Esophagus squamous epithelium (tissue), 5 donors: Measurements from ENCODE around the gene RAB22A. TPM values are rescaled to one million over a fixed set of nuclear protein-coding genes. Genes with fewer than 3 reads are reported as not detected.

Experiments
- DNase-seq: peaks from one replicate; lab custom pipeline; 2025; lab: John Stamatoyannopoulos, UW
- H3K27ac ChIP-seq, 4 donors: fragments of 200-600 bp; sonication (generic); one replicate each; pipeline ENCODE4 v1.5.1; 2016 to 2019; ENCODE audit warnings: mild to moderate bottlenecking in 1 of 4
- H3K27me3 ChIP-seq, 4 donors: fragments of 200-600 bp; sonication (generic); 1 replicate in 3 of 4; 2 replicates in 1 of 4; pipeline versions ENCODE4 v1.5.1 to v1.6.0; 2017 to 2021; ENCODE audit warnings: antibody characterized with exemption in 1 of 4
- H3K36me3 ChIP-seq, 3 donors: fragments of 200-600 bp; sonication (generic); one replicate each; pipeline ENCODE4 v1.5.1; 2016 to 2019
- H3K4me1 ChIP-seq, 3 donors: fragments of 200-600 bp; sonication (generic); one replicate each; pipeline ENCODE4 v1.5.1; 2017 to 2019
- H3K4me3 ChIP-seq, 4 donors: fragments of 200-600 bp; sonication (generic); 1 replicate in 3 of 4; 2 replicates in 1 of 4; pipeline ENCODE4 v1.5.1; 2016 to 2019; ENCODE audit warnings: mild to moderate bottlenecking in 2 of 4, moderate library complexity in 1 of 4
- H3K9me3 ChIP-seq, 3 donors: fragments of 200-600 bp; sonication (generic); one replicate each; pipeline ENCODE4 v1.5.1; 2016 to 2019
- CTCF ChIP-seq, 6 experiments: fragments of 450-650 bp in 4 of 6; fragments of 200-600 bp in 2 of 6; sonication (generic) in 2 of 6; IDR thresholded peaks; one replicate each; pipeline ENCODE4 v1.5.1; 2016 to 2019; ENCODE audit warnings: antibody characterized with exemption in 6 of 6, mild to moderate bottlenecking in 4 of 6, moderate library complexity in 4 of 6
- POLR2A ChIP-seq, 4 donors: fragments of 450-650 bp; IDR thresholded peaks; one replicate each; pipeline ENCODE4 v1.6.1; 2017; ENCODE audit warnings: antibody characterized with exemption in 4 of 4, mild to moderate bottlenecking in 4 of 4, moderate library complexity in 3 of 4
- WGBS, 2 donors: methylation state at CpG; one replicate each; pipeline ENCODE4 v1.1.5; 2018; 5-methylcytosine and 5-hydroxymethylcytosine counted together
- intact Hi-C: fragments of 100-400 bp; cut with DNase I; formaldehyde crosslinking; loops from one replicate; pipeline ENCODE4 v1.15.0; 2022
- total RNA-seq, 4 donors: library from RNA; depleted of rRNA; stranded (reverse); fragments of >200 nt; gene quantifications; one replicate each; pipeline ENCODE4 v1.1.0, GENCODE V29; 2016
- donor health status: DM: yes; HTN: yes; CAD: no.

RAB22A gene
- total RNA-seq, 4 donors from 2014 or later = 18.4 to 33.2 (median 21.4) TPM

DNA sequence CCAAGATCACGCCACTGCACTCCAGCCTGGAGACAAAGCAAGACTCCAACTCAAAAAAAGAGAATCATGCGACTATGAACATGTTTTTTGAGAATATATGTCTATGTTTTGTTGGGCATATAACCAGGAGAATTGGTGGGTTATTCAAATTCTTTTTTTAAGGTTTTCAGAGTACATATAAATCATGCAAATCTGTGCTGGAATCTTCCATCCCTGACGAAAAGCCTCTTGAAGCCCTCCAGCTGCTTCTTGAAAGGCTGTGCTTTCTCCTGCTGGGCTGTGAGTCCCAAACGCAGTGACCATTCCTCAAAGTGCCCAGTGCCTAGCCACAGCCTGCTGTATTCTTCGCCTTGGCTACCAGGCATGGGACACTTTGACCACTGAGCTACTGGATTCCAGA lies 9.2 kb upstream of the RAB22A start:
- Histone ChIP-seq H3K4me1 (no peaks in the 10 kb centered on the region), H3K4me3 (no peak overlapping the region), H3K36me3 (peaks cover 0 to 3% (median 0%) of the 10 kb centered on the region in 3 donors), H3K9me3 (no peaks in the 10 kb centered on the region), H3K27ac (no peak overlapping the region), H3K27me3 (no peaks in the 10 kb centered on the region)
- DNase-seq = no peak
- no peak for TF ChIP-seq POLR2A (IDR thresholded peaks at IDR 0.05)
- TF ChIP-seq CTCF (IDR thresholded peaks at IDR 0.05) = no peak
- intact Hi-C loops = no loop called here
- WGBS, 2 donors = 71 to 80% methylated on average over 5 of the region's 5 CpGs

DNA sequence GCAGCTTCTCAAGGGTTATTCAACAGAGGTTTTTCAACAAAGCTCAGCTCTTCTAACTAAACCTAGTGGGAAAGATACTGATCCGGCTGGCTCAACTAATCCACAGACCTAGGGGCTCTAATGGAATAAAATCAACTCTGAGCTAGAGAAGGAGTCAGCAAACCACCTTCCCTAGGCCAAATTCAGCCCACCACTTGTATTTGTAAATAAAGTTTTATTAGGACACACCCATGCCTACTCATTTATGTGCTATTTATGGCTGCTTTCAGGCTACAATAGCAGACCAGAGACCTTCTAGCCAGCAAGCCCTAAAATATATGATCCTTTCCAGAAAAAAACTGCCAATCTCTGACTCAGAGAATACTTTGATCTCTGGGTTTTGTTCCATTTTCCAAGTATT lies 6.0 kb upstream of the RAB22A start:
- no peak for TF ChIP-seq POLR2A (IDR thresholded peaks at IDR 0.05)
- WGBS, 2 donors = 100% methylated on average over 1 of the region's 1 CpG
- Histone ChIP-seq H3K9me3 (no peaks in the 10 kb centered on the region), H3K27me3 (no peaks in the 10 kb centered on the region), H3K4me1 (peaks cover 4 to 23% (median 12%) of the 10 kb centered on the region in 3 donors), H3K27ac (no peak overlapping the region), H3K36me3 (peaks cover 0 to 3% (median 0%) of the 10 kb centered on the region in 3 donors), H3K4me3 (no peak overlapping the region)
- intact Hi-C loops = no loop called here
- DNase-seq = no peak

- TF ChIP-seq POLR2A (IDR thresholded peaks at IDR 0.05) = no peak
- no peak for TF ChIP-seq CTCF (IDR thresholded peaks at IDR 0.05)
Observed at GRCh38 chr20:58305061-58305460, 4.5 kb upstream of the RAB22A start.

GRCh38 chr20:58306421-58307261 lies 2.9 kb upstream of the RAB22A start:
- intact Hi-C loops = no loop called here

More at GRCh38 chr20:58305061-58305460, 4.5 kb upstream of the RAB22A start:
- Histone ChIP-seq H3K27ac (no peak overlapping the region), H3K4me1 (peaks cover 6 to 29% (median 15%) of the 10 kb centered on the region in 3 donors), H3K9me3 (no peaks in the 10 kb centered on the region), H3K36me3 (peaks cover 0 to 3% (median 0%) of the 10 kb centered on the region in 3 donors), H3K4me3 (no peak overlapping the region), H3K27me3 (no peaks in the 10 kb centered on the region)
- 93 to 100% methylated on average over 1 of the region's 1 CpG for WGBS, 2 donors
- intact Hi-C loops = no loop called here
- no peak for DNase-seq

DNA sequence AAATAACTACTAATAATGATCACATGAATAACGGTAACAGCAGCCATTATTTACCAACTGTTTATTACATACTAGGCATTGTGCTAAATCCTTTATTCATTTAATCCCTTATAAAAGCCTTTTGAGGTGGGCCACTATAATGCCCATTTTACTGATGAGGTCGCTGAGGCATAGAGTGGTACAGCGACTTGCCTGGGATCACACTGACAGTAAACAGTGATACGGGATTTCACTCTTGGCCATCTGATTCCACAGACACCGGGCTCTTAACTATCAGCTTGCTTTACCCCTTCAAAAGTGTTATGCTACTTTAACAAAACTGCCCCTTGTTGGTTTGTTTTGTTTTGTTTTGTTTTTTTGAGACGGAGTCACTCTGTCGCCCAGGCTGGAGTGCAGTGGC lies 2.2 kb upstream of the RAB22A start:
- H3K9me3 ChIP-seq = no peaks in the 10 kb centered on the region
- intact Hi-C loops = no loop called here
- H3K27me3 ChIP-seq = no peaks in the 10 kb centered on the region
- H3K27ac ChIP-seq = peak overlapping the region in 2 of 4 donors; percentile 30 to 72
- peaks cover 0 to 15% (median 0%) of the 10 kb centered on the region in 3 donors for H3K36me3 ChIP-seq
- no peak for TF ChIP-seq POLR2A (IDR thresholded peaks at IDR 0.05)
- no peak for TF ChIP-seq CTCF (IDR thresholded peaks at IDR 0.05)
- no peak overlapping the region for H3K4me3 ChIP-seq
- DNase-seq = no peak
- WGBS, 2 donors = 76 to 87% methylated on average over 5 to 7 of the region's 7 CpGs
- H3K4me1 ChIP-seq = peaks cover 6 to 50% (median 24%) of the 10 kb centered on the region in 3 donors

More at GRCh38 chr20:58306421-58307261, 2.9 kb upstream of the RAB22A start:
- no peaks in the 10 kb centered on the region for H3K27me3 ChIP-seq
- peak overlapping the region in 2 of 4 donors; percentile 30 to 72 for H3K27ac ChIP-seq
- TF ChIP-seq POLR2A (IDR thresholded peaks at IDR 0.05) = no peak
- no peak for TF ChIP-seq CTCF (IDR thresholded peaks at IDR 0.05)
- DNase-seq = no peak
- WGBS, 2 donors = 31 to 45% methylated on average over 11 of the region's 11 CpGs
- H3K9me3 ChIP-seq = no peaks in the 10 kb centered on the region
- H3K4me1 ChIP-seq = peaks cover 6 to 43% (median 24%) of the 10 kb centered on the region in 3 donors
- no peak overlapping the region for H3K4me3 ChIP-seq
- H3K36me3 ChIP-seq = peaks cover 0 to 9% (median 0%) of the 10 kb centered on the region in 3 donors
